Gastrocnemius medialis (tissue), 4 donors: Measurements from ENCODE around the gene KLHL26. TPM values are rescaled to one million over a fixed set of nuclear protein-coding genes. Genes with fewer than 3 reads are reported as not detected.

Source experiments
- ATAC-seq, 2 donors: fragments of 150-250 bp; one replicate each; pipeline ENCODE4 v1.9.1; 2016
- DNase-seq, 2 donors: peaks; one replicate each; pipeline ENCODE4 v3.0.0-alpha.2; 2019
- H3K27ac ChIP-seq, 4 donors: fragments of 200-600 bp; sonication (generic); 1 replicate in 1 of 4; 2 replicates in 3 of 4; pipeline ENCODE4 v1.5.1; 2016 to 2018; ENCODE audit warnings: mild to moderate bottlenecking in 2 of 4, moderate library complexity in 1 of 4
- H3K27me3 ChIP-seq, 3 donors: fragments of 200-600 bp; sonication (generic) in 2 of 3; 1 replicate in 1 of 3; 2 replicates in 2 of 3; pipeline versions ENCODE4 v1.5.1 to v1.6.0; 2016 to 2019; ENCODE audit warnings: mild to moderate bottlenecking in 1 of 3, moderate library complexity in 1 of 3
- H3K36me3 ChIP-seq, 2 donors: fragments of 200-600 bp; sonication (generic) in 1 of 2; one replicate each; pipeline ENCODE4 v1.5.1; 2017 to 2018
- H3K4me1 ChIP-seq, 2 donors: fragments of 200-600 bp; sonication (generic) in 1 of 2; one replicate each; pipeline ENCODE4 v1.5.1; 2016 to 2017; ENCODE audit warnings: mild to moderate bottlenecking in 2 of 2
- H3K4me3 ChIP-seq, 4 donors: fragments of 200-600 bp; sonication (generic) in 3 of 4; 1 replicate in 1 of 4; 2 replicates in 3 of 4; pipeline ENCODE4 v1.5.1; 2016 to 2019; ENCODE audit warnings: mild to moderate bottlenecking in 2 of 4
- H3K9me3 ChIP-seq, 3 donors: fragments of 200-600 bp; sonication (generic) in 2 of 3; 1 replicate in 1 of 3; 2 replicates in 2 of 3; pipeline ENCODE4 v1.5.1; 2016 to 2019
- CTCF ChIP-seq, 5 experiments: fragments of 450-650 bp in 3 of 5; fragments of 200-600 bp in 2 of 5; sonication (generic) in 2 of 5; IDR thresholded peaks in 4 of 5; conservative IDR thresholded peaks in 1 of 5; 1 replicate in 4 of 5; 2 replicates in 1 of 5; pipeline ENCODE4 v1.5.1; 2016 to 2019; ENCODE audit warnings: antibody characterized with exemption in 5 of 5, mild to moderate bottlenecking in 3 of 5, moderate library complexity in 3 of 5
- POLR2A ChIP-seq, 2 donors: fragments of 450-650 bp; IDR thresholded peaks; one replicate each; pipeline ENCODE4 v1.6.1; 2017; ENCODE audit warnings: antibody characterized with exemption in 2 of 2, mild to moderate bottlenecking in 2 of 2, moderate library complexity in 2 of 2
- in situ Hi-C, 4 donors: fragments of 200-750 bp; cut with MboI; loops; one replicate each; pipeline versions ENCODE4 v1.15.0 to v1.8.0; 2017; ENCODE audit warnings: low sequenced_read_pairs in 4 of 4
- intact Hi-C: fragments of 100-400 bp; cut with DNase I; formaldehyde crosslinking; loops from one replicate; pipeline ENCODE4 v1.15.1; 2023; ENCODE audit warnings: low total_unique reads
- total RNA-seq, 4 donors: library from RNA; depleted of rRNA; stranded (reverse); fragments of >200 nt; gene quantifications; one replicate each; pipeline versions ENCODE4 v1.1.0 to v1.2.3, GENCODE V29; 2016

KLHL26 gene
- total RNA-seq, 4 donors from 2014 or later, result 5.2 to 12.0 (median 7.3) TPM

- H3K4me3 ChIP-seq, result no peak overlapping the region
- DNase-seq, result no peak
- in situ Hi-C loops, result no loop called here
- intact Hi-C loops, result no loop called here
- H3K27ac ChIP-seq, result peak overlapping the region in 2 of 4 donors; percentile 23 to 42
- TF ChIP-seq CTCF (IDR thresholded peaks at IDR 0.05 in 4 of 5, conservative IDR thresholded peaks at IDR 0.05 in 1 of 5) (no peak), POLR2A (IDR thresholded peaks at IDR 0.05) (no peak)
- ATAC-seq, result no peak
- no peaks in the 10 kb centered on the region for H3K36me3 ChIP-seq
- no peaks in the 10 kb centered on the region for H3K27me3 ChIP-seq
- H3K9me3 ChIP-seq, result no peaks in the 10 kb centered on the region
- H3K4me1 ChIP-seq, result peaks cover 28 to 31% of the 10 kb centered on the region in 2 donors
These were observed 7.6 kb downstream of the KLHL26 start for GRCh38 chr19:18644196-18645034.

- Histone ChIP-seq H3K9me3 (no peaks in the 10 kb centered on the region), H3K4me1 (peaks cover 34 to 37% of the 10 kb centered on the region in 2 donors), H3K4me3 (no peak overlapping the region), H3K27me3 (no peaks in the 10 kb centered on the region), H3K36me3 (no peaks in the 10 kb centered on the region), H3K27ac (peak overlapping the region in 2 of 4 donors; percentile 23 to 42)
- TF ChIP-seq POLR2A (IDR thresholded peaks at IDR 0.05), result no peak
- TF ChIP-seq CTCF (IDR thresholded peaks at IDR 0.05 in 4 of 5, conservative IDR thresholded peaks at IDR 0.05 in 1 of 5), result no peak
- intact Hi-C loops (no loop called here), in situ Hi-C loops (no loop called here)
- DNase-seq, result no peak
- ATAC-seq, result no peak
These were observed 8.2 kb downstream of the KLHL26 start for GRCh38 chr19:18645035-18645511.

GRCh38 chr19:18646535-18647370 is 9.9 kb downstream of the KLHL26 start:
- in situ Hi-C loops (no loop called here), intact Hi-C loops (no loop called here)
- H3K4me3 ChIP-seq, result no peak overlapping the region
- no peaks in the 10 kb centered on the region for H3K36me3 ChIP-seq
- no peaks in the 10 kb centered on the region for H3K9me3 ChIP-seq
- H3K4me1 ChIP-seq, result peaks cover 48 to 53% of the 10 kb centered on the region in 2 donors
- ATAC-seq, result no peak
- peak overlapping the region in 2 of 4 donors; percentile 71 to 82 for H3K27ac ChIP-seq
- no peaks in the 10 kb centered on the region for H3K27me3 ChIP-seq
- no peak for DNase-seq
- no peak for TF ChIP-seq POLR2A (IDR thresholded peaks at IDR 0.05)
- no peak for TF ChIP-seq CTCF (IDR thresholded peaks at IDR 0.05 in 4 of 5, conservative IDR thresholded peaks at IDR 0.05 in 1 of 5)

GRCh38 chr19:18647371-18647767 is 10.5 kb downstream of the KLHL26 start:
- Histone ChIP-seq H3K4me1 (peaks cover 53 to 55% of the 10 kb centered on the region in 2 donors), H3K27me3 (no peaks in the 10 kb centered on the region), H3K4me3 (no peak overlapping the region), H3K36me3 (no peaks in the 10 kb centered on the region), H3K9me3 (no peaks in the 10 kb centered on the region), H3K27ac (peak overlapping the region in 3 of 4 donors; percentile 71 to 82 (median 81))
- no peak for TF ChIP-seq POLR2A (IDR thresholded peaks at IDR 0.05)
- no peak for TF ChIP-seq CTCF (IDR thresholded peaks at IDR 0.05 in 4 of 5, conservative IDR thresholded peaks at IDR 0.05 in 1 of 5)
- DNase-seq (no peak), ATAC-seq (no peak)
- intact Hi-C loops (no loop called here), in situ Hi-C loops (no loop called here)
